Caco-2 (cell line): ENCODE results near the gene VAT1L. TPM values are rescaled to one million over a fixed set of nuclear protein-coding genes. Genes with fewer than 3 reads are reported as not detected.

ENCODE experiments used
- BruUV-seq: library from RNA; stranded (reverse); fragments of 400-500 nt; replicated peaks from 2 replicates; lab custom pipeline; 2021; lab: Mats Ljungman, UMichigan
- CTCF ChIA-PET: fragments of 300-600 bp; sonication (Branson Sonifier 250); formaldehyde crosslinking; loops from one replicate; lab custom pipeline; 2022; ENCODE audit warnings: antibody characterized with exemption; lab: Charles Lee
- POLR2A ChIA-PET: fragments of 300-600 bp; sonication (Branson Sonifier 250); formaldehyde crosslinking; loops from one replicate; lab custom pipeline; 2022; ENCODE audit warnings: antibody characterized with exemption; lab: Charles Lee
- DNase-seq, 2 experiments: peaks; one replicate each; pipeline versions ENCODE4 v3.0.0 to v3.0.0-alpha.2; 2020 to 2022
- H3K27me3 ChIP-seq: replicated peaks from 2 replicates; pipeline ENCODE4 v1.6.0; 2011; ENCODE audit warnings: low read length; ENCODE audit not compliant: control insufficient read depth, insufficient read depth
- H3K36me3 ChIP-seq: 2 replicates; pipeline ENCODE4 v1.5.1; 2011; ENCODE audit warnings: low read length; ENCODE audit not compliant: control insufficient read depth, insufficient read depth
- H3K4me1 ChIP-seq: fragments of 250-450 bp; sonication (Bioruptor Pico); 2 replicates; pipeline ENCODE4 v1.5.1; 2020; ENCODE audit warnings: mild to moderate bottlenecking
- H3K4me3 ChIP-seq: 2 replicates; pipeline ENCODE4 v1.5.1; 2011; ENCODE audit warnings: low read depth, mild to moderate bottlenecking, control low read depth, low read length
- H3K9me3 ChIP-seq: fragments of 250-450 bp; sonication (Bioruptor Pico); 2 replicates; pipeline ENCODE4 v1.5.1; 2020; ENCODE audit warnings: mild to moderate bottlenecking, moderate library complexity
- H3K27ac Mint-ChIP-seq: one replicate; pipeline ENCODE4 v1.8.0; 2022; ENCODE audit warnings: mixed read lengths; ENCODE audit not compliant: unreplicated experiment
- H3K27me3 Mint-ChIP-seq: one replicate; pipeline ENCODE4 v1.8.0; 2022; ENCODE audit warnings: mixed read lengths; ENCODE audit not compliant: insufficient read depth, unreplicated experiment
- H3K36me3 Mint-ChIP-seq: one replicate; pipeline ENCODE4 v1.8.0; 2022; ENCODE audit warnings: mild to moderate bottlenecking, mixed read lengths; ENCODE audit not compliant: insufficient read depth, unreplicated experiment
- H3K4me1 Mint-ChIP-seq: one replicate; pipeline ENCODE4 v1.8.0; 2022; ENCODE audit warnings: low read depth, mixed read lengths; ENCODE audit not compliant: unreplicated experiment
- H3K4me3 Mint-ChIP-seq: one replicate; pipeline ENCODE4 v1.8.0; 2022; ENCODE audit warnings: mild to moderate bottlenecking, moderate library complexity, mixed read lengths; ENCODE audit not compliant: unreplicated experiment
- H3K9me3 Mint-ChIP-seq: one replicate; pipeline ENCODE4 v1.8.0; 2022; ENCODE audit warnings: mixed read lengths; ENCODE audit not compliant: unreplicated experiment
- intact Hi-C: fragments of 100-400 bp; cut with micrococcal nuclease; formaldehyde crosslinking; loops from one replicate; pipeline ENCODE4 v1.10.0; 2022; ENCODE audit not compliant: unreplicated experiment
- total RNA-seq: library from RNA; stranded (reverse); gene quantifications from 2 replicates; pipeline ENCODE4 v1.2.3, GENCODE V29; 2022
- TF ChIP-seq, protein P1 (sequence below), 2 experiments: fragments of 200-600 bp in 1 of 2; IDR thresholded peaks; 1 replicate in 1 of 2; 2 replicates in 1 of 2; pipeline versions ENCODE4 v1.5.1 to v1.8.0; 2011 to 2022; ENCODE audit warnings: antibody characterized with exemption in 1 of 2, control low read depth in 1 of 2, inconsistent platforms in 1 of 2, low read depth in 1 of 2, low read length in 1 of 2, mild to moderate bottlenecking in 1 of 2, moderate library complexity in 1 of 2; ENCODE audit not compliant: insufficient read depth in 1 of 2, severe bottlenecking in 1 of 2, unreplicated experiment in 1 of 2

The VAT1L gene
- total RNA-seq, 1 experiment from 2014 or later, result not detected

DNA sequence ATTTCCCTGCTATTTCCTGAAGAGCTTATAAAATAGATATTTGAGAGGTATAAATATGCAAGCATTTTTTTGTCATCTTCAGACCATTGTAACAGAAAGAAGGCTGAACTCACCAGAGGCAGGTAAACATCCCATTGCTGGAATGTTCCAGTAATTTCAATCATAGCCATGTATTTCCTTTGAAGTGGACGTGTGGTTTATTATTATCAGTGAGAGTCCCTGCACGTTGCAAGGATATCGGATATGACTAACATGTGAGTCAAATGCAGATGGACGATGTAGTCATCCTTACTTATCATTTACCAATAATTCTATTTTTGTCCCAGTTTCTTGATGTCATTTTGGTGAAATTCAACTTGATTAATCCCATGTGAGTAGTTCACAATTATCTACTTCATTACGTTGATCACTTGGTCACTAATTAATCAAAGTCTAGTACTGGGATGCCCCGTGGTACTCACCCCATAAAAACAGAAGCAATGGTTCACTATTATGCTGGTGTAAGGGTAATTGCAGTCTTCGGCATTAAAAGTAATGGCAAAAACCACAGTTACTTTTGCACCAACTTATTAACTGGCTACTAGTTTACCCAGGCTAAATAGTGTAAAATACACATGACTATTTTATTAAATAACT is 89.5 kb downstream of the VAT1L start:
- Mint-ChIP-seq H3K27ac (no peak overlapping the region), H3K9me3 (no peaks in the 10 kb centered on the region), H3K36me3 (no peaks in the 10 kb centered on the region), H3K4me1 (no peaks in the 10 kb centered on the region), H3K4me3 (no peak overlapping the region), H3K27me3 (peaks cover 8% of the 10 kb centered on the region)
- TF ChIP-seq, protein P1, sequence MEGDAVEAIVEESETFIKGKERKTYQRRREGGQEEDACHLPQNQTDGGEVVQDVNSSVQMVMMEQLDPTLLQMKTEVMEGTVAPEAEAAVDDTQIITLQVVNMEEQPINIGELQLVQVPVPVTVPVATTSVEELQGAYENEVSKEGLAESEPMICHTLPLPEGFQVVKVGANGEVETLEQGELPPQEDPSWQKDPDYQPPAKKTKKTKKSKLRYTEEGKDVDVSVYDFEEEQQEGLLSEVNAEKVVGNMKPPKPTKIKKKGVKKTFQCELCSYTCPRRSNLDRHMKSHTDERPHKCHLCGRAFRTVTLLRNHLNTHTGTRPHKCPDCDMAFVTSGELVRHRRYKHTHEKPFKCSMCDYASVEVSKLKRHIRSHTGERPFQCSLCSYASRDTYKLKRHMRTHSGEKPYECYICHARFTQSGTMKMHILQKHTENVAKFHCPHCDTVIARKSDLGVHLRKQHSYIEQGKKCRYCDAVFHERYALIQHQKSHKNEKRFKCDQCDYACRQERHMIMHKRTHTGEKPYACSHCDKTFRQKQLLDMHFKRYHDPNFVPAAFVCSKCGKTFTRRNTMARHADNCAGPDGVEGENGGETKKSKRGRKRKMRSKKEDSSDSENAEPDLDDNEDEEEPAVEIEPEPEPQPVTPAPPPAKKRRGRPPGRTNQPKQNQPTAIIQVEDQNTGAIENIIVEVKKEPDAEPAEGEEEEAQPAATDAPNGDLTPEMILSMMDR (IDR thresholded peaks at IDR 0.05; ENCODE audit: insufficient read depth in 1 of 2, low read depth in 1 of 2, low read length in 1 of 2, severe bottlenecking in 1 of 2, unreplicated experiment in 1 of 2), result no peak
- POLR2A ChIA-PET, result no interaction called here
- H3K4me1 ChIP-seq, result no peaks in the 10 kb centered on the region
- no peaks in the 10 kb centered on the region for H3K27me3 ChIP-seq
- H3K36me3 ChIP-seq, result no peaks in the 10 kb centered on the region
- no TSS peak for BruUV-seq
- no peak for DNase-seq
- no peak overlapping the region for H3K4me3 ChIP-seq
- intact Hi-C loops, result no loop called here
- no peaks in the 10 kb centered on the region for H3K9me3 ChIP-seq
- CTCF ChIA-PET, result no interaction called here

DNA sequence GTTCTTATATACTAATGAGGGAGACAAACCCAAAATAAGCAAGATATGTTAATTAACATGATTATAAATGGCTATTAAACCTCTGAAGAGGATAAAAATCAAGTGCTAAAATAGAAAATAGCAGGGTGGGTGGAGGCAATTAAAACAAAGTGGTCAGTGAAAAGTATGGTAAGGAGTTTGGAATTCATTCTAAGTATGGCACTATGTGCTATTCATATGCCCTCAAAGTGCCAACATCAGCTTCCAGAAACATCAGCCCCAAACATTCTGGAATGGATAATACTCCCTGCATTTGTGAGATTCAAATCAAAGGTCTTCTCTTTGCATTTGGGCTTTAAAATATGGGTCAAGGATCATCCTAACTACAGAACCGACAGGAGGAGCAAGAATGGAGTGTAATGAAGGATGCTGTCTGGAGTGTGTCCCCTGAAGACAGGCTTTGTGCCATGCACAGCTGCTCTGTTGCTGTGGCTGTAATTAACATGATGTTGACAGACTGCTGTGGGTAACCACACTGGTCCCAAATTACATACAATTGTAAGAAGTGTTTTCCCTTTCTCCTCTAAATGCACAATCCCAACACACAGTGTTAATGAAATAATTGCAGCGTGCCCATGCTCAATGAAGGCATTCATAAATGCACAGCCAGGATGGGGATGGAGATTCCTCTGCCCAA is 93.1 kb downstream of the VAT1L start:
- no peaks in the 10 kb centered on the region for H3K4me1 Mint-ChIP-seq
- Histone ChIP-seq H3K36me3 (no peaks in the 10 kb centered on the region), H3K27me3 (no peaks in the 10 kb centered on the region; the same call in 1 of the 2 replicates), H3K4me1 (no peaks in the 10 kb centered on the region), H3K4me3 (no peak overlapping the region), H3K9me3 (no peaks in the 10 kb centered on the region)
- H3K27ac Mint-ChIP-seq, result no peak overlapping the region
- intact Hi-C loops, result no loop called here
- POLR2A ChIA-PET, result no interaction called here
- CTCF ChIA-PET, result no interaction called here
- no peak for DNase-seq
- BruUV-seq, result no TSS peak
- H3K9me3 Mint-ChIP-seq, result no peaks in the 10 kb centered on the region
- H3K36me3 Mint-ChIP-seq, result no peaks in the 10 kb centered on the region
- H3K4me3 Mint-ChIP-seq, result no peak overlapping the region
- peaks cover 15% of the 10 kb centered on the region for H3K27me3 Mint-ChIP-seq
- TF ChIP-seq, protein P1 (IDR thresholded peaks at IDR 0.05; ENCODE audit: insufficient read depth in 1 of 2, low read depth in 1 of 2, low read length in 1 of 2, severe bottlenecking in 1 of 2, unreplicated experiment in 1 of 2), result no peak

DNA sequence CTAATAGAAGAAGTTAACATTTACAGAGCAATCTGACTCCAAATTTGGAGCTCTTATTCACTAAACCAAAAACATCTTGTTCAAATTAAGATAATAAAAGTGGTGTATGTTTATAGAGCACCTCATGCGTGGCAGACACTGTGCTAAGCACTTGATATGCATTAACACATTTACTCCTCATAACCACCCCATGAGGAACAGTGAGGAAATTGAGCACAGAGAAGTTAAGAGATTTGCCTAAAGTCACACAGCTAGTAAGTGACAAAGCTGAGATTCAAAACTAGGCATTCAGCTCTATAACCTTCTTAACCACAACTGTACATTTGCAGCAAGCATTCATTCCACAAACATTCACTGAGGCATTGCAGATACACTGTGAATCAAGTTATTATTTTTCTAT is 94.0 kb downstream of the VAT1L start:
- no peak for DNase-seq
- Histone ChIP-seq H3K9me3 (no peaks in the 10 kb centered on the region), H3K4me1 (no peaks in the 10 kb centered on the region), H3K27me3 (no peaks in the 10 kb centered on the region; the same call in 1 of the 2 replicates), H3K36me3 (no peaks in the 10 kb centered on the region), H3K4me3 (no peak overlapping the region)
- H3K27me3 Mint-ChIP-seq, result peaks cover 16% of the 10 kb centered on the region
- H3K36me3 Mint-ChIP-seq, result no peaks in the 10 kb centered on the region
- POLR2A ChIA-PET, result no interaction called here
- CTCF ChIA-PET, result no interaction called here
- intact Hi-C loops, result no loop called here
- no TSS peak for BruUV-seq
- TF ChIP-seq, protein P1 (IDR thresholded peaks at IDR 0.05; ENCODE audit: insufficient read depth in 1 of 2, low read depth in 1 of 2, low read length in 1 of 2, severe bottlenecking in 1 of 2, unreplicated experiment in 1 of 2), result no peak
- no peak overlapping the region for H3K27ac Mint-ChIP-seq
- no peaks in the 10 kb centered on the region for H3K9me3 Mint-ChIP-seq
- no peak overlapping the region for H3K4me3 Mint-ChIP-seq
- H3K4me1 Mint-ChIP-seq, result no peaks in the 10 kb centered on the region
